H9 (cell line): ENCODE results near the gene NRP2. TPM values are rescaled to one million over a fixed set of nuclear protein-coding genes. Genes with fewer than 3 reads are reported as not detected.

Source experiments
- DNase-seq: peaks from one replicate; pipeline ENCODE4 v3.0.0-alpha.2; 2017
- H2AFZ ChIP-seq: one replicate; pipeline ENCODE4 v1.6.1; 2013; ENCODE audit warnings: mild to moderate bottlenecking, low read length, control low read depth, moderate library complexity
- H2AK5ac ChIP-seq: 2 replicates; pipeline ENCODE4 v1.6.1; 2013; ENCODE audit warnings: low read length, control low read depth, mixed read lengths; ENCODE audit not compliant: insufficient read length
- H2BK120ac ChIP-seq: one replicate; pipeline ENCODE4 v1.6.1; 2013; ENCODE audit warnings: low read depth, mild to moderate bottlenecking, low read length, control low read depth, inconsistent platforms; ENCODE audit not compliant: poor library complexity, severe bottlenecking
- H2BK12ac ChIP-seq: 2 replicates; pipeline ENCODE4 v1.6.1; 2013; ENCODE audit warnings: low read length, control low read depth, mixed read lengths, low read depth; ENCODE audit not compliant: insufficient read length
- H2BK15ac ChIP-seq: 2 replicates; pipeline ENCODE4 v1.6.1; 2013; ENCODE audit warnings: low read depth, low read length, control low read depth
- H2BK20ac ChIP-seq: one replicate; pipeline ENCODE4 v1.6.1; 2013; ENCODE audit warnings: low read depth, mild to moderate bottlenecking, low read length, control low read depth, inconsistent platforms; ENCODE audit not compliant: poor library complexity, severe bottlenecking
- H2BK5ac ChIP-seq: 2 replicates; pipeline ENCODE4 v1.6.1; 2013; ENCODE audit warnings: low read length, control low read depth, mixed read lengths; ENCODE audit not compliant: insufficient read length
- H3K14ac ChIP-seq: 2 replicates; pipeline ENCODE4 v1.6.1; 2013; ENCODE audit warnings: low read length, control low read depth; ENCODE audit not compliant: insufficient read depth
- H3K18ac ChIP-seq: 2 replicates; pipeline ENCODE4 v1.6.1; 2013; ENCODE audit warnings: low read depth, mild to moderate bottlenecking, mixed read lengths, low read length, control low read depth; ENCODE audit not compliant: insufficient read length
- H3K23ac ChIP-seq: 2 replicates; pipeline ENCODE4 v1.6.1; 2013; ENCODE audit warnings: low read length, control low read depth, mixed read lengths, low read depth; ENCODE audit not compliant: insufficient read length
- H3K23me2 ChIP-seq: 2 replicates; pipeline ENCODE4 v1.6.1; 2013; ENCODE audit warnings: low read depth, mild to moderate bottlenecking, mixed read lengths, low read length, control low read depth; ENCODE audit not compliant: insufficient read length, poor library complexity, severe bottlenecking
- H3K27ac ChIP-seq: 2 replicates; pipeline ENCODE4 v1.5.1; 2013; ENCODE audit warnings: low read length, control low read depth, mixed read lengths, low read depth; ENCODE audit not compliant: insufficient read length
- H3K27me3 ChIP-seq: 2 replicates; pipeline ENCODE4 v1.6.1; 2013; ENCODE audit warnings: low read length, control low read depth, inconsistent platforms; ENCODE audit not compliant: insufficient read depth
- H3K4ac ChIP-seq: 2 replicates; pipeline ENCODE4 v1.6.1; 2013; ENCODE audit warnings: low read depth, mild to moderate bottlenecking, control low read depth, inconsistent platforms, low read length, moderate library complexity
- H3K4me1 ChIP-seq: 2 replicates; pipeline ENCODE4 v1.6.1; 2013; ENCODE audit warnings: low read length, control low read depth, inconsistent platforms; ENCODE audit not compliant: insufficient read depth
- H3K4me2 ChIP-seq: 2 replicates; pipeline ENCODE4 v1.6.1; 2013; ENCODE audit warnings: low read length, control low read depth, mixed read lengths; ENCODE audit not compliant: insufficient read length, insufficient read depth
- H3K56ac ChIP-seq: 2 replicates; pipeline ENCODE4 v1.6.1; 2013; ENCODE audit warnings: low read depth, mild to moderate bottlenecking, mixed read lengths, low read length, control low read depth; ENCODE audit not compliant: insufficient read length
- H3K79me1 ChIP-seq: 2 replicates; pipeline ENCODE4 v1.6.1; 2013; ENCODE audit warnings: low read depth, mild to moderate bottlenecking, moderate library complexity, low read length, control low read depth, inconsistent platforms; ENCODE audit not compliant: insufficient read depth, poor library complexity, severe bottlenecking
- H3K79me2 ChIP-seq: 2 replicates; pipeline ENCODE4 v1.6.1; 2013; ENCODE audit warnings: low read length, control low read depth, inconsistent platforms; ENCODE audit not compliant: insufficient read depth
- H3K9ac ChIP-seq: 2 replicates; pipeline ENCODE4 v1.6.1; 2013; ENCODE audit warnings: low read length, control low read depth, mixed read lengths; ENCODE audit not compliant: insufficient read length; ENCODE audit errors: extremely low read depth
- H3K9me3 ChIP-seq: one replicate; pipeline ENCODE4 v1.6.1; 2013; ENCODE audit warnings: low read depth, low read length, inconsistent platforms; ENCODE audit not compliant: control insufficient read depth
- H3T11ph ChIP-seq: one replicate; pipeline ENCODE4 v1.6.1; 2013; ENCODE audit warnings: mild to moderate bottlenecking, low read length, control low read depth, inconsistent platforms
- H4K20me1 ChIP-seq: one replicate; pipeline ENCODE4 v1.6.1; 2013; ENCODE audit not compliant: control insufficient read depth, insufficient read length, insufficient read depth
- H4K5ac ChIP-seq: 2 replicates; pipeline ENCODE4 v1.6.1; 2013; ENCODE audit warnings: low read depth, mild to moderate bottlenecking, mixed read lengths, low read length, control low read depth; ENCODE audit not compliant: insufficient read length
- H4K8ac ChIP-seq: replicated peaks from 2 replicates; pipeline ENCODE4 v1.6.1; 2013; ENCODE audit warnings: low read length, control low read depth, mixed read lengths, low read depth; ENCODE audit not compliant: insufficient read length
- H4K91ac ChIP-seq: 2 replicates; pipeline ENCODE4 v1.6.1; 2013; ENCODE audit warnings: low read depth, mild to moderate bottlenecking, moderate library complexity, mixed read lengths, low read length, control low read depth; ENCODE audit not compliant: insufficient read length
- H3K27ac Mint-ChIP-seq, 3 experiments: 2 replicates in 2 of 3; 3 replicates in 1 of 3; pipeline ENCODE4 v1.8.0; 2020 to 2021; ENCODE audit warnings: mixed read lengths in 3 of 3, mild to moderate bottlenecking in 1 of 3, moderate library complexity in 1 of 3
- H3K27me3 Mint-ChIP-seq: 2 replicates; pipeline ENCODE4 v1.8.0; 2021; ENCODE audit warnings: low read depth, mild to moderate bottlenecking, moderate library complexity, mixed read lengths
- H3K36me3 Mint-ChIP-seq, 3 experiments: 2 replicates in 2 of 3; 3 replicates in 1 of 3; pipeline ENCODE4 v1.8.0; 2020 to 2021; ENCODE audit warnings: low read depth in 3 of 3, mixed read lengths in 3 of 3; ENCODE audit not compliant: insufficient read depth in 1 of 3
- H3K4me1 Mint-ChIP-seq, 2 experiments: 2 replicates each; pipeline ENCODE4 v1.8.0; 2020; ENCODE audit warnings: mixed read lengths in 2 of 2
- H3K4me3 Mint-ChIP-seq, 2 experiments: 2 replicates in 1 of 2; 3 replicates in 1 of 2; pipeline ENCODE4 v1.8.0; 2020 to 2021; ENCODE audit warnings: mild to moderate bottlenecking in 2 of 2, mixed read lengths in 2 of 2, moderate library complexity in 1 of 2
- H3K9me3 Mint-ChIP-seq, 2 experiments: 2 replicates in 1 of 2; 3 replicates in 1 of 2; pipeline ENCODE4 v1.8.0; 2020; ENCODE audit warnings: mild to moderate bottlenecking in 2 of 2, mixed read lengths in 2 of 2, moderate library complexity in 1 of 2
- CTCF ChIP-seq: fragments of 200-600 bp; sonication (generic); conservative IDR thresholded peaks from 3 replicates; pipeline ENCODE4 v1.8.0; 2021; ENCODE audit warnings: antibody characterized with exemption, mild to moderate bottlenecking
- WGBS: extraction: QIAGEN DNeasy Blood & Tissue Kit; methylation state at CpG from one replicate; pipeline ENCODE4 v1.1.7; 2013; ENCODE audit warnings: missing lambda C conversion rate, low lambda C conversion rate, mixed read lengths; ENCODE audit not compliant: insufficient read length; ENCODE audit errors: extremely low coverage; 5-methylcytosine and 5-hydroxymethylcytosine counted together
- total RNA-seq: library from RNA; stranded (reverse); gene quantifications from 2 replicates; pipeline ENCODE4 v1.2.1, GENCODE V29; 2021

The NRP2 gene
- total RNA-seq, 1 experiment from 2014 or later = 19.7 TPM

GRCh38 chr2:205814039-205814364 is 131.7 kb downstream of the NRP2 start:
- no peaks in the 10 kb centered on the region for H3K9me3 ChIP-seq
- Mint-ChIP-seq H3K36me3 (no peaks in the 10 kb centered on the region), H3K4me1 (peaks cover 25 to 26% of the 10 kb centered on the region in 2 experiments), H3K9me3 (peaks cover 0 to 2% of the 10 kb centered on the region in 2 experiments; a peak in 1 of 5 replicates), H3K4me3 (no peak overlapping the region), H3K27me3 (no peaks in the 10 kb centered on the region), H3K27ac (no peak overlapping the region)
- H4K91ac ChIP-seq = no peak overlapping the region
- H3K4ac ChIP-seq = no peak overlapping the region
- DNase-seq = no peak
- no peak overlapping the region for H3K56ac ChIP-seq
- no peak for TF ChIP-seq CTCF
- no peaks in the 10 kb centered on the region for H3K23me2 ChIP-seq
- H2AK5ac ChIP-seq = no peak overlapping the region
- H2BK12ac ChIP-seq = no peak overlapping the region
- no peaks in the 10 kb centered on the region for H3K27me3 ChIP-seq
- H3K27ac ChIP-seq = no peak overlapping the region
- no peak overlapping the region for H2BK15ac ChIP-seq
- no peak overlapping the region for H3T11ph ChIP-seq
- H3K14ac ChIP-seq = no peak overlapping the region
- no peak overlapping the region for H3K23ac ChIP-seq
- H3K79me1 ChIP-seq = no peaks in the 10 kb centered on the region
- no peak overlapping the region for H4K8ac ChIP-seq
- no peak overlapping the region for H3K4me2 ChIP-seq
- H3K18ac ChIP-seq = no peak overlapping the region
- no peak overlapping the region for H2BK5ac ChIP-seq
- H4K20me1 ChIP-seq = no peaks in the 10 kb centered on the region
- no CpG with 5 or more reads among the region's 1 CpG for WGBS
- H2BK20ac ChIP-seq = no peak overlapping the region
- H2BK120ac ChIP-seq = no peak overlapping the region
- no peak overlapping the region for H4K5ac ChIP-seq
- H3K79me2 ChIP-seq = no peaks in the 10 kb centered on the region
- H2AFZ ChIP-seq = no peak overlapping the region
- peaks cover 6% of the 10 kb centered on the region for H3K4me1 ChIP-seq
- no peak overlapping the region for H3K9ac ChIP-seq
